ENCODE results near the gene PCBP3.

DNA sequence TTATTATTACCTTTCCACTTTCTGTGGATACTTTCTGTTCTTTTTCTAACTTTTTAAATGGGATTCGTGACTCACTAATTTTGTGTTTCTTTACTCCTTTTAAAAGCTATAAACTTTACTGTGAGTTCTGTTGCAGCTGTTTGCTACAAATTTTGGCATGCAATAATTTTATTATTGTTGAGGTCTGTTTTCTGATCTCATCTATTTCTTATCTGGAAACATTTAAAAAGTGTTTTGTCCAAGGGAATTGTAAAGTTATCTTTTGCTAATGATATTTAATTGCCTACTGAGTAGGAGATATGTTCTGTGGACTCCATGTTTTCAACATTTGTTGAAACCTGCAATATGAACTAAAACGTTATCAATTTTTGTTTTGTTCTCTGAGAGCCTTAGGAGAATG is 199.9 kb downstream of the PCBP3 start:
- TF ChIP-seq, protein P1, sequence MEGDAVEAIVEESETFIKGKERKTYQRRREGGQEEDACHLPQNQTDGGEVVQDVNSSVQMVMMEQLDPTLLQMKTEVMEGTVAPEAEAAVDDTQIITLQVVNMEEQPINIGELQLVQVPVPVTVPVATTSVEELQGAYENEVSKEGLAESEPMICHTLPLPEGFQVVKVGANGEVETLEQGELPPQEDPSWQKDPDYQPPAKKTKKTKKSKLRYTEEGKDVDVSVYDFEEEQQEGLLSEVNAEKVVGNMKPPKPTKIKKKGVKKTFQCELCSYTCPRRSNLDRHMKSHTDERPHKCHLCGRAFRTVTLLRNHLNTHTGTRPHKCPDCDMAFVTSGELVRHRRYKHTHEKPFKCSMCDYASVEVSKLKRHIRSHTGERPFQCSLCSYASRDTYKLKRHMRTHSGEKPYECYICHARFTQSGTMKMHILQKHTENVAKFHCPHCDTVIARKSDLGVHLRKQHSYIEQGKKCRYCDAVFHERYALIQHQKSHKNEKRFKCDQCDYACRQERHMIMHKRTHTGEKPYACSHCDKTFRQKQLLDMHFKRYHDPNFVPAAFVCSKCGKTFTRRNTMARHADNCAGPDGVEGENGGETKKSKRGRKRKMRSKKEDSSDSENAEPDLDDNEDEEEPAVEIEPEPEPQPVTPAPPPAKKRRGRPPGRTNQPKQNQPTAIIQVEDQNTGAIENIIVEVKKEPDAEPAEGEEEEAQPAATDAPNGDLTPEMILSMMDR (IDR thresholded peaks at IDR 0.05): no peak
- TF ChIP-seq EZH2 (IDR thresholded peaks at IDR 0.05): no peak
